PFSK-1 (cell line): ENCODE data around the gene DNAH1.

Experiments
- FOXP2 ChIP-seq: optimal IDR thresholded peaks from 2 replicates; pipeline ENCODE3; 2011; ENCODE audit warnings: borderline replicate concordance, control low read depth, inconsistent platforms; ENCODE audit not compliant: insufficient read depth; ENCODE audit errors: extremely low read length, extremely low read depth
- POLR2AphosphoS5 ChIP-seq: IDR thresholded peaks from 2 replicates; pipeline ENCODE4 v1.6.1; 2012; ENCODE audit warnings: low read depth, mild to moderate bottlenecking, control low read depth, low read length, moderate library complexity
- SIN3A ChIP-seq: IDR thresholded peaks from 2 replicates; pipeline ENCODE4 v1.6.1; 2012; ENCODE audit warnings: mild to moderate bottlenecking, low read length, moderate library complexity, borderline replicate concordance; ENCODE audit not compliant: insufficient read depth
- TAF1 ChIP-seq: IDR thresholded peaks from 2 replicates; pipeline ENCODE4 v1.6.1; 2012; ENCODE audit warnings: low read length, control low read depth, borderline replicate concordance; ENCODE audit not compliant: insufficient read depth
- TF ChIP-seq, protein P1 (sequence below), 2 experiments: IDR thresholded peaks; 2 replicates each; pipeline versions ENCODE4 v1.6.1 to v1.8.0; 2011 to 2012; ENCODE audit warnings: low read depth in 2 of 2, low read length in 2 of 2, control low read depth in 1 of 2, inconsistent platforms in 1 of 2, mild to moderate bottlenecking in 1 of 2, moderate library complexity in 1 of 2; ENCODE audit not compliant: insufficient read depth in 1 of 2

DNAH1 gene

DNA sequence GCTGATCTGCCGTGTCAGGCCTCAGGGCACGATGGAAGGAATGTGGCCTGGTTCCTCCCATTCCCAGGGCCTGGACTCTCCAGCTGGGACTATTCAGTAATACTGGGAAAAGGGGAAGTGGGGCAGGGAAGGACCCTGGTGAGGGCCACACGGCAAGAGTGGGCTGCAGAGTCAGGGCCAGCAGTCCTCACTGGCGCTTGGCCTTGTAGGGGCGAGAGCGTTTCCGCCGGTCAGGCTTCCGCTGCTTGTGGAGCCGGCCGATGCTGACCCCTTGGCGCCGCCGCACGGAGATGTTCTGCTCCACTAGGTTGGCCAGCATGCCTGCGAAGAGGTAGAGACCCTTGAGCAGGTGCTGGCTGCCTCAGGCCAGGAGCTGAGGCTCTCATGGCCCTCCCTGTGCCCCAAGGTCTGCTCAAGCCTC, 86.0 kb downstream of the DNAH1 start:
- no peak for TF ChIP-seq TAF1
- TF ChIP-seq POLR2AphosphoS5, result no peak
- TF ChIP-seq, protein P1, sequence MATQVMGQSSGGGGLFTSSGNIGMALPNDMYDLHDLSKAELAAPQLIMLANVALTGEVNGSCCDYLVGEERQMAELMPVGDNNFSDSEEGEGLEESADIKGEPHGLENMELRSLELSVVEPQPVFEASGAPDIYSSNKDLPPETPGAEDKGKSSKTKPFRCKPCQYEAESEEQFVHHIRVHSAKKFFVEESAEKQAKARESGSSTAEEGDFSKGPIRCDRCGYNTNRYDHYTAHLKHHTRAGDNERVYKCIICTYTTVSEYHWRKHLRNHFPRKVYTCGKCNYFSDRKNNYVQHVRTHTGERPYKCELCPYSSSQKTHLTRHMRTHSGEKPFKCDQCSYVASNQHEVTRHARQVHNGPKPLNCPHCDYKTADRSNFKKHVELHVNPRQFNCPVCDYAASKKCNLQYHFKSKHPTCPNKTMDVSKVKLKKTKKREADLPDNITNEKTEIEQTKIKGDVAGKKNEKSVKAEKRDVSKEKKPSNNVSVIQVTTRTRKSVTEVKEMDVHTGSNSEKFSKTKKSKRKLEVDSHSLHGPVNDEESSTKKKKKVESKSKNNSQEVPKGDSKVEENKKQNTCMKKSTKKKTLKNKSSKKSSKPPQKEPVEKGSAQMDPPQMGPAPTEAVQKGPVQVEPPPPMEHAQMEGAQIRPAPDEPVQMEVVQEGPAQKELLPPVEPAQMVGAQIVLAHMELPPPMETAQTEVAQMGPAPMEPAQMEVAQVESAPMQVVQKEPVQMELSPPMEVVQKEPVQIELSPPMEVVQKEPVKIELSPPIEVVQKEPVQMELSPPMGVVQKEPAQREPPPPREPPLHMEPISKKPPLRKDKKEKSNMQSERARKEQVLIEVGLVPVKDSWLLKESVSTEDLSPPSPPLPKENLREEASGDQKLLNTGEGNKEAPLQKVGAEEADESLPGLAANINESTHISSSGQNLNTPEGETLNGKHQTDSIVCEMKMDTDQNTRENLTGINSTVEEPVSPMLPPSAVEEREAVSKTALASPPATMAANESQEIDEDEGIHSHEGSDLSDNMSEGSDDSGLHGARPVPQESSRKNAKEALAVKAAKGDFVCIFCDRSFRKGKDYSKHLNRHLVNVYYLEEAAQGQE (IDR thresholded peaks at IDR 0.05; ENCODE audit: insufficient read depth in 1 of 2, low read depth in 2 of 2, low read length in 2 of 2), result no peak
- TF ChIP-seq FOXP2, result no peak
- TF ChIP-seq SIN3A, result no peak

DNA sequence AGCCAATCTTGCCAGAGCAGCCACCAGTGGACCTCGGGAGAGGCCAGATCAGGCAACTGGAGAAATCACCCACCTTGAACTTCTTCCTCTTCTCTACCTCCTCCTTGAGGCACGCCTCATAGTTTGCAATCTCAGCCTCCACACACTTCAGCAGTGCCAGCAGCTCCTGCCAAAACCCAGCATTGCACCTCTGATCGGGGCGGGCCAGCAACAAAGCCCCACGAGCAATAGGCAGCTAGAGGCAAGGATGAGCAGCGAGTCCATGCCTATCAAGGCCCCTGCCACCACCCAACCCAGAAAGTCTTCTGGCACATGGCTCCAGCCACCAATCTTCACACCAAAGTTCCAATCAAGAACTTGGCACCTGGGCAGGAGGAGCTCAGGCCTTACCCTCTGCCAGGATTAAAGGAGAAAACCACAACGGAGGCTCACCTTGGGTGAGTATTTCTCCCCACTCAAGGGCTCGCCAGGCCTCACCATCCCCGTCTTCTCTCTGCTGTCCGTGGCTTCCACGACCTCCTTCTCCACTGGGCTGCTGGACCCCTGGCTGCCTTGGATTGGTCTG, 86.7 kb downstream of the DNAH1 start:
- TF ChIP-seq, protein P1 (IDR thresholded peaks at IDR 0.05; ENCODE audit: insufficient read depth in 1 of 2, low read depth in 2 of 2, low read length in 2 of 2), result no peak
- TF ChIP-seq FOXP2, result no peak
- TF ChIP-seq SIN3A, result no peak
- no peak for TF ChIP-seq POLR2AphosphoS5
- TF ChIP-seq TAF1, result no peak

DNA sequence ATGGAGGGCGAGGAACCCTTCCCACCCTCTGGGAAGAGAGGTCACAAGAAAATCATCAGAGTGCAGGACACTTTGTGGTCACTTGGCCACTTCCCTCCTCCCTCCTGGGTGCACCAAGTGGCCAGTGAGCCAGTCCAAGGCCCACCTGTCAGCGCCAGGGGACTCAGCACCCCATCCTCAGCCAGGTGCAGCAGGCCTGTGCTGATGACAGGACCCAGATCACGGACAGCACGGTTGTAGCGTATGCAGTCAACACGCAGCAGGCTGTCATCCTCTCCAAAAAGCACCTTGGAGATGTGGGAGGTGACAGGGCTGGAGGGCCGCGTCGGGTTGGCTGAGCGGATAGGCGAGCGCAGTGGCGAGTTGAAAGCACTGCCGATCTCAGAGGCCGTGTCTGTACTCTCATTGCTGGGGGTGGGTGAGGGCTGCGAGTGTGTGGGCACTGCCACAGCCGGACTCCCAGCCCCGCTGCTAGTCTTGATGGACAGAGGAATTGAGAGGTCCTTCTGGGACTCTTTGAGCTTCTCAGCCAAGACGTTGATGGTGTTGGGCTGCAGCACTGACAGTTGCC, 87.2 kb downstream of the DNAH1 start:
- TF ChIP-seq SIN3A (no peak), FOXP2 (no peak), POLR2AphosphoS5 (no peak), TAF1 (no peak)
- TF ChIP-seq, protein P1 (IDR thresholded peaks at IDR 0.05; ENCODE audit: insufficient read depth in 1 of 2, low read depth in 2 of 2, low read length in 2 of 2), result no peak

DNA sequence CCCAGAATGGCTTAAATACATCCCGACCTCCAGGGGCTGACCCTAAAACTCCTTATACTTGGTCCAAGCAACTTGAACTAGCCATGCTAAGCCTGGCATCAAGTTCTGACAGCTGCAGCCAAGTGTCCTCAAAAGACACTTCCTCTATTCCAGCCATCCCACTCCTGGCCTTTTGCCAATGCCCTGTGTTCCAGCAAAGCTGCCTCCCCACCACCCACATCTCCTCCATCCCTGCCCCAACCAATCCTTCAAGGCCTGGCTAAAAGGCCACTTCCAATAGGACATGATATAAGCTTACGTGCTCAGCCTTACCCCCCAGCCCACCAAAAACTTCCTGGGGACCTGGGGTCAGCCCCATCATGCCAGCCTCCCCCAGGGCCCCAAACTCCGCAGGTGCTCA, 87.8 kb downstream of the DNAH1 start:
- no peak for TF ChIP-seq FOXP2
- no peak for TF ChIP-seq POLR2AphosphoS5
- TF ChIP-seq, protein P1 (IDR thresholded peaks at IDR 0.05; ENCODE audit: insufficient read depth in 1 of 2, low read depth in 2 of 2, low read length in 2 of 2), result no peak
- TF ChIP-seq TAF1, result no peak
- TF ChIP-seq SIN3A, result no peak

DNA sequence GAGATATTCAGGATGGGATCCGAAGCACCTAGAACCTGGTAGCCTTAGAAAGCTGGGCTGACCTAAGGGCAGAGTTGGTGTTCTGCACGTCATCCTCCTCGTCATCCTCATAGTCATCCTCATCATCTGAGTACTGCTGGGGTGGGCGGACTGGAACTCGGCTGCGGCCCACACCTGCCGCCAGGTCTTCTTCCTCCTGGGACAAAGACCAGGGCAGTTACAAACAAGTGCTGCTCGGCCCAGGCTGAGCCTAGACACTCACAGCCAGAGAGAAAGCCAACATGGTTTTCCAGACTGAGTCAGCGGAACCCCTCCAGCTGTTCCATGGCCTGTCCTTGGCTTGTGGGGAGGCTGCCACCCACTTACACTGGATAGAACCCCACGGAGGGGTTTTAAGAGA, 88.3 kb downstream of the DNAH1 start:
- TF ChIP-seq SIN3A (no peak), TAF1 (no peak), FOXP2 (no peak), POLR2AphosphoS5 (no peak)
- TF ChIP-seq, protein P1 (IDR thresholded peaks at IDR 0.05; ENCODE audit: insufficient read depth in 1 of 2, low read depth in 2 of 2, low read length in 2 of 2), result no peak
